ENCODE results near the gene EPDR1. TPM values are rescaled to one million over a fixed set of nuclear protein-coding genes. Genes with fewer than 3 reads are reported as not detected.

Gene EPDR1
- total and polyA plus RNA-seq, 2 experiments from 2014 or later: 4.4 to 13.8 TPM

GRCh38 chr7:37925620-37926019 is 5.2 kb downstream of the EPDR1 start:
- Histone ChIP-seq H3K4me2 (no peak overlapping the region), H3K4me1 (ENCODE audit: insufficient read depth) (peaks cover 6% of the 10 kb centered on the region; the same call in 1 of the 2 replicates), H3K27me3 (ENCODE audit: insufficient read depth) (peaks cover 9% of the 10 kb centered on the region; the same call in 1 of the 2 replicates), H4K20me1 (replicated peaks; ENCODE audit: insufficient read depth) (no peaks in the 10 kb centered on the region), H3K36me3 (ENCODE audit: insufficient read depth) (no peaks in the 10 kb centered on the region), H2AFZ (no peak overlapping the region), H3F3A (replicated peaks; ENCODE audit: low read depth) (no peaks in the 10 kb centered on the region), H3K9me2 (ENCODE audit: insufficient read depth) (no peaks in the 10 kb centered on the region), H3K27ac (ENCODE audit: low read depth) (no peak overlapping the region), H3K79me2 (replicated peaks; ENCODE audit: insufficient read depth) (0 out of 2 replicates have a peak, but pooled peaks cover 8% of the 10 kb centered on the region), H3K4me3 (no peak overlapping the region)
- DNase-seq (ENCODE audit: low spot score) (no peak), ATAC-seq (no peak)
- Mint-ChIP-seq H3K4me1 (peaks cover 3% of the 10 kb centered on the region; the same call in 1 of the 3 replicates), H3K4me3 (no peak overlapping the region), H3K27ac (no peak overlapping the region), H3K9me3 (no peaks in the 10 kb centered on the region), H3K27me3 (ENCODE audit: insufficient read depth, low read depth, poor library complexity) (peaks cover 4% of the 10 kb centered on the region), H3K36me3 (ENCODE audit: low read depth) (no peaks in the 10 kb centered on the region; the same call in 2 of the 3 replicates)
- no peak for TF ChIP-seq ZNF331 (CRISPR knock-in tag; IDR thresholded peaks at IDR 0.05; ENCODE audit: low read depth)
- TF ChIP-seq ZNF114 (CRISPR knock-in tag; IDR thresholded peaks at IDR 0.05): no peak
- no peak for TF ChIP-seq STAT1 (IDR thresholded peaks at IDR 0.05; ENCODE audit: unreplicated experiment)
- no peak for TF ChIP-seq CREB1 (CRISPR knock-in tag; IDR thresholded peaks at IDR 0.05; ENCODE audit: low read depth)
- TF ChIP-seq POLR2AphosphoS5 (IDR thresholded peaks at IDR 0.05; ENCODE audit: low read depth): no peak
- TF ChIP-seq JUNB (IDR thresholded peaks at IDR 0.05; ENCODE audit: unreplicated experiment): no peak
- no peak for TF ChIP-seq REST (IDR thresholded peaks at IDR 0.05; ENCODE audit: unreplicated experiment)
- TF ChIP-seq ZNF462 (CRISPR knock-in tag; IDR thresholded peaks at IDR 0.05): no peak
- no peak for TF ChIP-seq CTCF (conservative IDR thresholded peaks at IDR 0.05; ENCODE audit: low read depth in 2 of 2)
- no peak for TF ChIP-seq ETS1 (IDR thresholded peaks at IDR 0.05)
- no peak for TF ChIP-seq EZH2 (IDR thresholded peaks at IDR 0.05; ENCODE audit: low read depth, unreplicated experiment)
- no peak for TF ChIP-seq EZH2phosphoT487 (IDR thresholded peaks at IDR 0.05; ENCODE audit: unreplicated experiment)
- TF ChIP-seq NANOG (IDR thresholded peaks at IDR 0.05; ENCODE audit: borderline replicate concordance): no peak
